HTR-8/SVneo (cell line): ENCODE results near the gene MAN2A1.
"Not testable (repeated sequence)": the region's sequence is repeated elsewhere in the genome, so short reads cannot be mapped to it uniquely, and the experiment has no call there.

ENCODE experiments used
- DNase-seq: peaks from one replicate; pipeline ENCODE4 v3.0.0; 2011; ENCODE audit warnings: low spot score, mixed read lengths; ENCODE audit not compliant: insufficient read length
- FAIRE-seq: peaks from 2 replicates; lab custom pipeline; 2011; peaks lifted over from hg19 to GRCh38; lab: Jason Lieb, UNC

MAN2A1 gene

DNA sequence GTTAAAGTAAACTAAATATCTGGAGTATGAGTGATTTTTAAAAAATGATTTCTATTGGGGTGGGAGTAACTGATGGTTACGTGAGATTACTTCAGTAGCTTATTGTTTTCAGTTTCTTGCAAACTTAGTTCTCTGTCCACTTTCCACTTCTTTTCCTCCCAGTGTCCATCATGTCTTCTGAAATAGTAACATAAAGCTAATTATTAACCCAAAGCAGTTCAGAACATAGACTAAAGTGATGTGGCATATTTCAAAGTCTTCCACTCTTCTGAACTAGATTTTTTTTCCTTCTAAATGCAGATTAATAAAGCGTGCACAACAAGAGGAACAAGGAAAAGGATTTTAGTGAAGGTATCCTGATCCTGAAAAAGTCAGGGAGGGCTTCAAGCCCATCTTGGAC, 114.1 kb downstream of the MAN2A1 start:
- DNase-seq (no peak), FAIRE-seq (no peak)

DNA sequence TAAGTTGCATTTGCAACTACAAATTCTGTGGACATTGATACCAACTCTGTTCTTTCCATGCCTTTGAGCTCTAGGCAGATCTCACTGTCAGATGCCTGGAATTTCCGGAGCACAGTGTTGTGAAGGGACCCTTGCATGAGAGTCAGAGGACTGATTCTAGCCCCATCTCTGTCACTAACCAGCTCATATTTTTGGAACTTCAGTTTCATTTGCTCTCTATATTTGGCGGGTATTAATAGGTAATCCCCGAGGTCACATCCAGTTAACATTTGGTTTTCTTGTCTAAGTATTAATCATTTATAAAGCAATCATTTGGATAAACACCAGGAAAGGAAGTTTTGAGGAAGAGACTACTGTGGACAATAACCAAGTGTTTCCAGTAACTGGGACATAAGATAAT, 115.7 kb downstream of the MAN2A1 start:
- no peak for FAIRE-seq
- no peak for DNase-seq

DNA sequence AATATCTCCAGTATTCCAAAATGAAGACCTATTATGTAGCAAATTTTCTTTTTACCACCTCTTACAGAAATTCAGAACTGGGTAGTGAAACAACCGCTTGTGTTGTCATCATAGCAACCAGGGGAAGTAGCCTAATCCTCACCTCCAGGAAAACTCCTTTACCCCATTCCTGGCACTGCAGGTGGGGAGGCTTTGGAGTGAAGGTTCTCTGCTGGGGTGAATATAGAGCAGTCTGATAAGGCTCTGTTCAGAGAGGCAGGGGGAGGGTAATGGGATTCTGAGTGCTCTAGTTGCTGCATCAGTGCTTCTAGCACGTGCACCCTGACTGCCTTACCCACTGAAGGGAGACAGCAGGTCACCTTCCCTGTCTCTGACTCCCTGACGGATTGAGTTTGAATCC, 116.2 kb downstream of the MAN2A1 start:
- DNase-seq (no peak), FAIRE-seq (no peak)

DNA sequence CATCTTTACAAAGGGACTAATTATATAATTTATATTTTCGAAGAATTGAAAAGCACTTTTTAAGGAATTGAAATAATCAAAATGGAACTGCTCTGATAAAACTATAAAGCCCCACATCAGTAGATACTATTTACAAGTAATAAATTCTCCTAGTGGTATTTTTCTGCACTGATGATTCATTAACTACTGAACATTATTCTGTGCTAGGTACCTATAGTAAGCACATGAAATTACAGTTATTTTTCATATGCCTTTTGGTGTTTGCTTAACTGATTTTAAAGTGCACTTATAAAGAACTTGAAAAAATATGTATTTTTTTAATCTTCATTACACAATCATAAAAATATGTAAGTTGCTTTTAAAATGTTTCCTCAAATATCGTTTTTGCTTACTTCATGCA, 123.0 kb downstream of the MAN2A1 start:
- FAIRE-seq (no peak), DNase-seq (no peak)

DNA sequence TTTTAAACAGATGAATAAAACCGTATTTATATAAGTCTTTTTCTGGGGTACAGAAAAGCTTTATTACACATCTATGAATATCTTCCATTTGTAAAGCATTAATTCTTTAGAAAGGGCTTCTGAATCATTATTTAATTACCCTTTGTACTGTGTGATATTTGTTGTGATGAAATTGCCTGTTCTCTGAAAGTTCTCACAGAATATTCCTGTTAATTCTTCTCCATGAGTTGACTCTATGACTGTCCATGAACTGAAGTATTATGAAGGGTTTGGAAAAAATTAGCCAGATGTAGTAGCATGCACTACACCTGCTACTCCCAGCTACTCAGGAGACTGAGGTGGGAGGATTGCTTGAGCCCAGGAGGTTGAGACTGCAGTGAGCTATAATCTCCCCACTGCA, 127.0 kb downstream of the MAN2A1 start:
- FAIRE-seq = no peak
- DNase-seq = no peak

DNA sequence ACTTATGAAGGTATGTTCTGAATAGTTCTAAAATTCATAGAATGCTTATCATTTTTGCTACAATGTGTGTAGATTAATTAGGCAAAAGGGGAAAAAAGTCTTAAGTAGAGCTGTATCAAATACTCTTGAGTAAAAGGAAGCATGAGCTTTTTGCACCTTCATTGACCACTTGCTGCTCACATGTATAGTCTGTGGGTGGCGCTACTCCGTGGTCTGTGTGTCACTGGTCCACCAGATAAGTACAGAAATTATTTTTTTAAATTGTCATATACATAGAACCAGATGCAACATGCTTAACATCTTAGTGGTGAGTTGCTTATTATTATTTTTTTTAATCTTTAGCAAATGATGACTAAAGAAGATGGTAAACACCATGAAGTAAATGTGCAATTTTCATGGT, 130.2 kb downstream of the MAN2A1 start:
- FAIRE-seq = no peak
- no peak for DNase-seq

DNA sequence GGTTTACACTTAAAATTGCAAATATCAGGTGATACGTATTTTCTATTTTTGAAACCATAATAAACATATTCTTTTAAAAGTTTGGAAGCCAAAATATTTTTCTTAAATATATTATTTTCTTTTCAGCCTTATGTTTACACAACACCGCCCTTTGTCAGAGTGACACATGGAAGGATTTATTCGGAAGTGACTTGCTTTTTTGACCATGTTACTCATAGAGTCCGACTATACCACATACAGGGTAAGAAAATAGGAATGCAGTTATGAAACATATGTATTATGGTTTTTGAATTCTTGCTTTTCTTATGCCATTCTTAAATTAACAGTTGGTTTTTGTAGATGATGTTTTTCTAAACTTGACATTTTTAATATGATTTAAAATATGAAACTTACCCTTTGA, 133.9 kb downstream of the MAN2A1 start:
- DNase-seq (no peak), FAIRE-seq (no peak)

DNA sequence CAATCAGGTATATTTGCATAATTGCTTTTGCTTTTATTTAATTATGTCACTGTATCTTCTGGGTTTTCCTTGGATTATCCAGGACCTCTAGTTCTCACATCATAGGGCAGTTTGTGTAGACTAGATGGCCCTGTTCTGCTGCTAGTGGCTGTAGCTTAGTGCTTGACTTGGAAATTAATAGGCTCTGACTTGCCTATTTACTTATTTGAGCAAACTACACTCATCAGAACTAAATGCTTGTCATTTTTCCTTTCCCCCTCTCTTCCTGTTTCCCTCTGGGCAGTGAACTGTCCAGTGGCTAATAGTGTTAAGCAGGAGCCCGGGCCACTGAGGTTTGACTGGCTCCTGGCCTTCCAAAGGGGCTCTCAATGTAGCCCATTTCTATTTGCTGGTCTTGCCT, 135.7 kb downstream of the MAN2A1 start:
- DNase-seq (no peak), FAIRE-seq (no peak)

DNA sequence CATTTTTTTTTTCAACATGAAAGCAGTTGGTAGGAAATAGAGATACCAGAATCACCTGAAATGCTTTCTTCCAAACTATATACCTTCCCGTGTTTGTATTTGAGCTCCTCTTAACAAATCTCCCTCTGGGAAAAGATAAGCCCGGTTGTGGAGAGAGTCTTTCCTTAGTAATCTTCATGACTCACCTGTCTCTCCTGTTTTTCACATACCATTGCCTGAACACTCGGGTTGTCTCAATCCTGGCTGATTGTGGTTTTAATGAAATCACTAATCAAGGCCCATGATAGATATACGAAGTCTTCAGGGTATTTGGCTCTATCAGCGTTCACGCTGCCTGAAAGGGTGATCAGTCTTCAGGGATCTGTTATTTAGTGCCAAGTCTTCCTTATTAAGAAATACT, 136.7 kb downstream of the MAN2A1 start:
- FAIRE-seq (no peak), DNase-seq (no peak)

DNA sequence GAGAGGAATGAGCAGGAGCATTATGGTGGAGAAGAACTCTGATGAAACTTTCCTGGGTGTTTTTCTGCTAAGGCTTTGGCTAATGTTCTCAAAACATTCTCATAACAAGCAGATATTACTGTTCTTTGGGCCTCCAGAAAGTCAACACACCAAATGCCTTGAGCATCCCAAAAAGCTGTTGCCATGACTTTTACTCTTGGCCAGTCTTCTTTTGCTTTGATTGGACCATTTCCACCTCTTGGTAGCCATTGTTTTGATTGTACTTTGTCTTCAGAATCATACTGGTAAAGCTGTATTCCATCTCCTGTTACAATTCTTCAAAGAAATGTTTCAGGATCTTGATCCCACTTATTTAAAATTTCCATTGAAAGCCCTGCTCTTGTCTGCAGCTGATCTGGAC, 139.6 kb downstream of the MAN2A1 start:
- DNase-seq = no peak
- no peak for FAIRE-seq

DNA sequence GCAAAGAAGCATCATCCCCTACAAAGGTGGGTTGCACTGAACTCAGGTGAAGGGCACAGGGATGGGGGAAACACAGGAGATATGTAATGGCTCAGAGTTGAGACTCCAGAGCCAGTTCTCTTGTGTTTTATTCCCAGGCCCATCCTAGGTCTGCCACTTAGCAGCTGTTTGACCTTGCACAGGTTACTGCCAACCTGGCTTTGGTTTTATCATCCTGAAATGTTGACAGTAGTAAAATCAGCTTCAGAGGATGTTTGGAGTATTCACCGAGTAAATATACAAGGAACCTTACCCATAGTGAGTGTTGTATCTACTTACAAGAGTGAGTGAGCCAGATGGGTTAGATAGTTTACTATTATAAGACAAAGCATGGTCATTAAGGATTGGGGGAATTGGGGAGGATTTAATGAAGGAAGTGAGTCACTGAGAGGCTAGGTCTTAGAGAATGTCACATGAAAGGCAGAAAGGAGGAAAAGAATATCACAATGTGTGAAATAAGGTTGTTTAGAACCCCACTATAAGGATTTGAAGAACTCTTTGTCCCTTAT, 141.3 kb downstream of the MAN2A1 start:
- FAIRE-seq (no peak), DNase-seq (no peak)

DNA sequence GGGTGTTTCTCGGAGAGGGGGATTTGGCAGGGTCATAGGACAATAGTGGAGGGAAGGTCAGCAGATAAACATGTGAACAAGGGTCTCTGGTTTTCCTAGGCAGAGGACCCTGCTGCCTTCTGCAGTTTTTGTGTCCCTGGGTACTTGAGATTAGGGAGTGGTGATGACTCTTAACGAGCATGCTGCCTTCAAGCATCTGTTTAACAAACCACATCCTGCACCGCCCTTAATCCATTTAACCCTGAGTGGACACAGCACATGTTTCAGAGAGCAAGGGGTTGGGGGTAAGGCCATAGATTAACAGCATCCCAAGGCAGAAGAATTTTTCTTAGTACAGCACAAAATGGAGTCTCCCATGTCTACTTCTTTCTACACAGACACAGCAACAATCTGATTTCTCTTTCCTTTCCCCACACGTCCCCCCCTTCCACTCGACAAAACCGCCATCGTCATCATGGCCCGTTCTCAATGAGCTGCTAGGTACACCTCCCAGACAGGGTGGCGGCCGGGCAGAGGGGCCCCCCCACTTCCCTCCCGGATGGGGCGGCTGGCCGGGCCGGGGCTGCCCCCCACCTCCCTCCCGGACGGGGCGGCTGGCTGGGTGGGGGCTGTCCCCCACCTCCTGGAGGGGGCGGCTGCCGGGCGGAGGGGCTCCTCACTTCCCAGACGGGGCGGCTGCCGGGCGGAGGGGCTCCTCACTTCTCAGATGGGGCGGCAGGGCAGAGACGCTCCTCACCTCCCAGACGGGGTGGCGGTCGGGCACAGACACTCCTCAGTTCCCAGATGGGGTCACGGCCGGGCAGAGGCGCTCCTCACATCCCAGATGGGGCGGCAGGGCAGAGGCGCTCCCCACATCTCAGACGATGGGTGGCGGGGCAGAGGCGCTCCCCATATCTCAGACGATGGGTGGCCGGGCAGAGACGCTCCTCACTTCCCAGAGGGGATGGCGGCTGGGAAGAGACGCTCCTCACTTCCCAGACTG, 142.8 kb downstream of the MAN2A1 start:
- not testable (repeated sequence) for DNase-seq, FAIRE-seq

DNA sequence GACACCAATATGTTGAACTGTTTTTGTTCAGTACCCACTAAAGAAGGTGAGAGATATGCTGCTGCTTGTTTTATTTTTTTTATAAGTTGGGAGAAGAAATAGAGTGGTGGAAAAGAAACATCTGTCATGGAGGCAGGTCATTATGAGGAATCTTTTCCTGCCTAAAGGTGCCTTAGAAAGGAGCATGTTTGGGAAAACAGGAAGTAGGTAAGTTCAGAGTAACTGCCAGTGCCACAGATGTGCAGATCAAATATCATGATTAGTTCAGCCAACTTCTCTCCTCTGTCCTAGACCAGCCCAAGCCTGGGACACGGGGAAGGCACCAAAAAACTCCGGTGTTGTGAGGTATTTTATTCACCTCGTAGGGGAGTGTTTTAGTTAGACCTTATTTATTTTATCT, 144.2 kb downstream of the MAN2A1 start:
- no peak for FAIRE-seq
- no peak for DNase-seq

DNA sequence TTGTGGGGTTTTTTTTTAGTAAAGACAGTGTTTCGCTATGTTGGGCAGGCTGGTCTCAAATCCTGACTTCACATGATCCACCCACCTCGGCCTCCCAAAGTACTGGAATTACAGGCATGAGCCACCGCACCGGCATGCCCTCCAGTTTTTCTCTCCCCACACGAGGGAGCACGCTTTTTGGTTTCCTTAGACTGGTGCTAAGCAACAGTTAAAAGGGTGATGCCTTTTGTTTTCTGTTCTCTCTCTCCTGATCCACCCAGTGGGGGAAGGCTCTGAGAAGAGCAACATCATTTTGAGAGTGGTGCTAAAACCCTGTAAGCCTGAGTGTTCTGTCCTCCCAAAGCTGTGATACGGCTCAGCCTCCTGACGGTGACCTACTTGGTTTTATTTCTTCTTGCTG, 146.6 kb downstream of the MAN2A1 start:
- FAIRE-seq (no peak), DNase-seq (no peak)

DNA sequence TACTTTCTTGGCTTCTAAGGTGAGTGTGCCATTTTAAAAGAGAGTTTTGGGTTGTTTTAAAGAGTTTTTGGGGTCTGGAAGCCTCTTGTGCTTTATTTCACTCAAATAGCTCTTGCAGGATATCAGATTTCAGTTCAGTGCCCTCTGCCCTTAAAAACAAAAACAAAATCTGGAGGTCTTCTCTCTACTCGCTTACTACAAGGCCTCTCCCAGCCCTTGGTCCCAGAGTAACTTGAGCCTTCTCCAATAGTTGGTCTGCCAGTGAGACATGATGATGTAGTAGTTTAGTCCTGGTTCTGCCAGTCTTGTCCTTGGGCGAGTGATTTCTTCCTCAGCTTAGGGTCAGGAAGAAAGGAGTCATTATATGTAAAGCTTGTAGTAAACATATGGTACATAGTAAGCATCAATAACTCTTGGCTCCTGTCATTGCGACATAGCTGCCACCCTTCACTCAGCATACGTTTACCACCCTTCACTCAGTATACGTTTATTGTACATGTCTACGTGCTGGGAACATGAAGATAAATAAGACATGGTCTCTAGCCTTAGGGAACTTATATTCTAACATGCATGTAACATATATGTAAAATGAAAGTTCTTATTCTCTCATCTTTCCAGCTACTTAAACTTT, 147.6 kb downstream of the MAN2A1 start:
- FAIRE-seq = peak; percentile 60

DNA sequence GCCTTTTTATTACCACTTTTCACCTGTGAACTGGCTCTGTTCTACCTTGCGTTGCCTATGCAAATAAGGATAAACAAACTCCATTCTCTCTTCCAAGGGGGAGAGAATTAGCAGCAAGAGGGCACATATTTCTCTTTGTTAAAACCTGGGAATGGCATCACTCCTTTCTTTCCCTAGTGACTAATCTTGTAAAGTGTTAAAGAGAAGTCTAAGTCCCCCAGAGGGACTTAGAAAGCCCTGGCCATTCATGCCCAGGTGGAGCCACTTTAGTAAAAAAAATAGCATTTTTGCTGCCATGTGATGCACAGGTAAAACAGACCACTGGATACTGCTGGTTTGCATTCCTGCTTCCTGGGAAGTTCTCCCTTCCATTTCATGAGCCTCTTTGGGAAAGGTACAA, 148.4 kb downstream of the MAN2A1 start:
- DNase-seq = no peak
- FAIRE-seq = no peak

More for the DNA sequence above, 147.6 kb downstream of the MAN2A1 start:
- DNase-seq = no peak

DNA sequence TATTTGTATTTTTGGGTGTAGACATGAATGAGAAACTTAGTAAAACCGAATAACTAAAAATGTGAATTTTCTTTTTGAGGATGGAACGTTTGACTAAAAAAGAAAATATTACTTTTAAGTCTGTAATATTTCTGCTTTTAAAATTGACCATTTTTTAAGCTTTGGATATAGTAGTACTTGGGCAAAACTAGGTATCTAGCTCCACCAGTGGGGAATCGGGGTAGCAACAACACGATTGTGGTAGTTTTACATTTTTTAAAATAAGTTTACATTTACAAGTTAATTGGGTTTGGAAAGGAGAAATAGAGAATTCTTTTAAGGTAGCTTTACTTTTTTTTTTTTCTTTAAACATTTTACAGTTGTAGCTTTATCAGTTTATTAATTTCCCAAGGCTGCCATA, 154.4 kb downstream of the MAN2A1 start:
- no peak for FAIRE-seq
- no peak for DNase-seq

DNA sequence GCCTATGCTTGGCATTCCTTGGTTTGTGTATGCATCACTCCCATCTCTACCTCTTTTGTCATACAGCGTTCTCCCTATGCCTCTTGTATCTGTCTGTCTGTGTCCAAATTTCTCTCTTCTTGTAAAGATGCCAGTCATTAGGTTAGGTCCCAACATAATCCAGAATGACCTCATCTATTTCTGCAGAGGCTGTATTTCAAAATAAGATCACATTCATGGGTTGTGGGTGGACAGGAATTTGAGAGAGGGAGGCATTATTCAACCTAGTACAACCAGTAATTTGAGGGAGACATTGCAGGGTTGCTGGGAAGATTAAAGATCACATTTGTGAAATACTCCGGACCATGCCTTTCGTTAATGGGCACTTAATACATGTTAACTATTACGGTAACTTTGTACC, 155.0 kb downstream of the MAN2A1 start:
- FAIRE-seq = no peak

DNA sequence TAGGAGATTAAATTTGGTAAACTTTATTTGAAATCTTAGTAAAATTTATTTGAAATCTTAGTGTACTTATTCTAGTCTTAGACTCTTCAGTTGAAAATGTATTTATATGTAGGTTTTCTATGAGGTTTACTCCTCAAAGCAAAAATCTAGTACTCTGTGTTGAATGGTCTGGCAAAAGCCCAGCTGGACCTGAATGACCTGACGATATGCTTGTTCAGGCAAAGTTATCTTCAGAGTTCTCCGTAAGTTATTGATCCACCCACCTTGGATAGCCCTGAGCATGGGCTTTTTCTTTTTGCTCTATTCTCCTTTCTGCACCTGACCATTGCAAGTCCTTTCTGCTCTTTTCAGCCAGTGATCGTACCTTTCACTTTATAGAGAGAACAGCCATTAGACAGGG, 158.4 kb downstream of the MAN2A1 start:
- no peak for DNase-seq
- no peak for FAIRE-seq

More for the DNA sequence above, 155.0 kb downstream of the MAN2A1 start:
- DNase-seq = no peak

DNA sequence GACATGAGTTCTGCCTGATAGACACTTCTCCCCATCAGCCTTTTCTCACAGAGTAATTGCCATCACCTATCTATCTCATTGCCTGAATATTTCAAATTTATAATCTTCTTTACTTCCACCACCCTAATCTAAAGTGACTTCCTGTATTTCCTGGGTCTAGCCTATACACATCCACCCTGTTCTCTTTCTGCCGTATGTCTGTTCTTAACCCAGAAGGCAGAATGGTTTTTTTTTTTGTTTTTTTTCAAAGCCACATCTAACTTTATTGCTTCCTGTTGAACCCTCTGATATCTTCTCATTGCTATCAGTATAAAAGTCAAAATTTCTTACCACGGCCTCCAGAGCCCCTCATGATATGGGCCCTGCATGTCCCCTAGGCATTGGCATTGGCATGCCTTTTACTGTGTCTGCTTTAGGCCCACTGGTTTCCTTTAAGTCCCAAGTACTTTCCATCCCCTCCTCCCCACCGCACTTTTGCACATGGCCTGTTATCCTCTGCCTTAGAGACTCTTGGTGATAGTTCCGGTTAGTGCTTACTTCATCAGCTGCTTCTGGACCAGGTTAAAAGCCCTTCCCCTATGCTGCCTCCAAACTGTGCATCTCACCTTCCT, 159.9 kb downstream of the MAN2A1 start:
- FAIRE-seq (no peak), DNase-seq (no peak)
